ENCODE measurements around the gene CASK. TPM values are rescaled to one million over a fixed set of nuclear protein-coding genes. Genes with fewer than 3 reads are reported as not detected.

CASK gene
- total RNA-seq, 2 donors from 2014 or later = 19.7 to 20.4 TPM

DNA sequence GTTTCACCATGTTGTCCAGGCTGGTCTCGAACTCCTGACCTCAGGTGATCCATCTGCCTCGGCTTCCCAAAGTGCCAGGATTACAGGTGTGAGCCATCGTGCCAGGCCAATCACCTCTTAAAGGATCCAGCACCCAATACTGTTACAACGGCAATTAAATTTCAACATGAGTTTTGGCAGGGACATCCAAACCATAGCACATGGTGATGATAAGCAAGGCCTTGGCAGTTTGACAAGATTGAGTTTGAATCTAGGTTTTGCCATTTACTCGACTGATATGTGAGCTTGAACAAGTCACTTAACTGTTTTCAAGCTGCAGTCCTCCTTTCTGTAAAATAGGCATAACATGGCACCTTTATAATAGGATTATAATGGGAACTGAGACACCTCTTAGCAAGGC, 115.3 kb downstream of the CASK start:
- no peak for DNase-seq (ENCODE audit: low spot score)
- TF ChIP-seq POLR2AphosphoS5 (IDR thresholded peaks at IDR 0.05) (no peak), POLR2A (IDR thresholded peaks at IDR 0.05) (no peak)
- TF ChIP-seq, protein P1, sequence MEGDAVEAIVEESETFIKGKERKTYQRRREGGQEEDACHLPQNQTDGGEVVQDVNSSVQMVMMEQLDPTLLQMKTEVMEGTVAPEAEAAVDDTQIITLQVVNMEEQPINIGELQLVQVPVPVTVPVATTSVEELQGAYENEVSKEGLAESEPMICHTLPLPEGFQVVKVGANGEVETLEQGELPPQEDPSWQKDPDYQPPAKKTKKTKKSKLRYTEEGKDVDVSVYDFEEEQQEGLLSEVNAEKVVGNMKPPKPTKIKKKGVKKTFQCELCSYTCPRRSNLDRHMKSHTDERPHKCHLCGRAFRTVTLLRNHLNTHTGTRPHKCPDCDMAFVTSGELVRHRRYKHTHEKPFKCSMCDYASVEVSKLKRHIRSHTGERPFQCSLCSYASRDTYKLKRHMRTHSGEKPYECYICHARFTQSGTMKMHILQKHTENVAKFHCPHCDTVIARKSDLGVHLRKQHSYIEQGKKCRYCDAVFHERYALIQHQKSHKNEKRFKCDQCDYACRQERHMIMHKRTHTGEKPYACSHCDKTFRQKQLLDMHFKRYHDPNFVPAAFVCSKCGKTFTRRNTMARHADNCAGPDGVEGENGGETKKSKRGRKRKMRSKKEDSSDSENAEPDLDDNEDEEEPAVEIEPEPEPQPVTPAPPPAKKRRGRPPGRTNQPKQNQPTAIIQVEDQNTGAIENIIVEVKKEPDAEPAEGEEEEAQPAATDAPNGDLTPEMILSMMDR (IDR thresholded peaks at IDR 0.05) = no peak
- Histone ChIP-seq H3K27me3 (replicated peaks; ENCODE audit: insufficient read depth) (no peaks in the 10 kb centered on the region), H3K4me1 (replicated peaks) (no peaks in the 10 kb centered on the region), H3K4me3 (no peak overlapping the region), H3K36me3 (no peaks in the 10 kb centered on the region), H3K9me3 (no peaks in the 10 kb centered on the region), H3K27ac (no peak overlapping the region)
- 67% methylated on average over 1 of the region's 5 CpGs for WGBS
- intact Hi-C loops (cut with DNase I) = no loop called here

DNA sequence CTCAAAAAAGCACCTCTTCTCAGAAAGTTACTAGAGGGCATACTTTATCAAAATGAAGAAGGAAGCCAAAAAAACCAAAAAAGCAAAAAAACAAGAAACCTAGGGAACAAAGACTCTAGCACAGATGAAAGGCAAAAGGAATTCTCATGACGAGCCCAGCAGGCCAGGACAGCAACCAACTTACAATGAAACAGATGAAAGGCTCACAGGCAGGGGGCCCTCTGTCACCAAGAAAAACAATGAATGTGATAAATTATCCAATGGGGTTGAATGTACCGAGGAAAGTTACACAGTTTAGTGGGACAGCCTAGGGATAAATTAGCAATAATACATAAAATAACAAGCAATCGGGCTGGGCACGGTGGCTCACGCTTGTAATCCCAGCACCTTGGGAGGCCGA, 120.4 kb downstream of the CASK start:
- Histone ChIP-seq H3K4me1 (replicated peaks) (no peaks in the 10 kb centered on the region), H3K27me3 (replicated peaks; ENCODE audit: insufficient read depth) (no peaks in the 10 kb centered on the region), H3K36me3 (no peaks in the 10 kb centered on the region), H3K27ac (no peak overlapping the region), H3K9me3 (no peaks in the 10 kb centered on the region), H3K4me3 (no peak overlapping the region)
- WGBS = 80% methylated on average over 6 of the region's 6 CpGs
- intact Hi-C loops (cut with DNase I) = no loop called here
- DNase-seq (ENCODE audit: low spot score) = no peak
- TF ChIP-seq POLR2AphosphoS5 (IDR thresholded peaks at IDR 0.05) = no peak
- no peak for TF ChIP-seq POLR2A (IDR thresholded peaks at IDR 0.05)
- TF ChIP-seq, protein P1 (IDR thresholded peaks at IDR 0.05) = no peak

DNA sequence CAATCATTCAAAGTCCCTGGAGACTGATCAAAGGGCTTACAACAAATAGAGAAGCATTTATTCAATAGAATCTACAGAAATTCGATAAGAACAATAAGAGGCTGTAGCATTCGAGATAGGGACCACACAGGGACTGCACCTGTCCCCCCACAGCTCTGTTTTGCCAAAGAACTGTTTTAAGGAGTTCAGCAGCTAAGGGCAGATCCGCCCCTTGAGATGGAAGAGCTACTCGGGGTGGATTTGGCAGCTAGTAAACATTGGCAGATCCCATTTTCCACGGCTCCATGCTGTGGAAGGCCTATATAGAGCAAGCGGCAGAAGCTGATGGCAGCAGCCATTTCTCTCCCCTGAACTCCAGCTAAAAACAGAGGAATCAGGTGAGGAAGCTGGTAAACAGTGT, 123.7 kb downstream of the CASK start:
- intact Hi-C loops (cut with DNase I) = no loop called here
- WGBS = 86% methylated on average over 5 of the region's 6 CpGs

DNA sequence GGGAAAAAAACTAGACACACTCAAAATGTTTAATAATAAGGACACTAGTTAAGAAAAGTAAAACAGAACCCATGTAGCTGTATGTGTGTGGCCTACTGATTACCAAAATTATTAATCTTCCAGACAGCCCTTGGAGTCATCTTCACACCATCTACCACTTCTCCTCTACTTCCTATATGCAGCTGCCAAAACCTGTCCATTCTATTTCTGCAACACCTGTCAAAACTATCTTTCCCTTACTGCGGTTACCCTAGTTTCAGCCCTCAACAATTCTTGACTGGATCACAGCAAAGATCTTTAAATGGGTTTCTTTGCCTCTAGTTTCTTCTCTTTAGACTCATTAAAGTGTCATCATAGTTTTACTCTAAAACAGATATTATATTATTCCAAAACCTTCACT, 126.8 kb downstream of the CASK start:
- TF ChIP-seq, protein P1 (IDR thresholded peaks at IDR 0.05) = no peak
- TF ChIP-seq POLR2AphosphoS5 (IDR thresholded peaks at IDR 0.05) = no peak
- no peak overlapping the region for H3K4me3 ChIP-seq
- no peaks in the 10 kb centered on the region for H3K36me3 ChIP-seq
- DNase-seq (ENCODE audit: low spot score) = no peak
- no peak overlapping the region for H3K27ac ChIP-seq
- no peaks in the 10 kb centered on the region for H3K9me3 ChIP-seq
- intact Hi-C loops (cut with DNase I) = no loop called here
- WGBS = 50% methylated on average over 1 of the region's 1 CpG
- H3K27me3 ChIP-seq (replicated peaks; ENCODE audit: insufficient read depth) = no peaks in the 10 kb centered on the region
- no peaks in the 10 kb centered on the region for H3K4me1 ChIP-seq (replicated peaks)

More for the DNA sequence above, 123.7 kb downstream of the CASK start:
- H3K27me3 ChIP-seq (replicated peaks; ENCODE audit: insufficient read depth) = no peaks in the 10 kb centered on the region
- H3K27ac ChIP-seq = no peak overlapping the region
- TF ChIP-seq POLR2AphosphoS5 (IDR thresholded peaks at IDR 0.05) (no peak), POLR2A (IDR thresholded peaks at IDR 0.05) (no peak)
- TF ChIP-seq, protein P1 (IDR thresholded peaks at IDR 0.05) = no peak
- H3K4me3 ChIP-seq = no peak overlapping the region
- no peaks in the 10 kb centered on the region for H3K36me3 ChIP-seq
- DNase-seq (ENCODE audit: low spot score) = no peak
- no peaks in the 10 kb centered on the region for H3K9me3 ChIP-seq
- no peaks in the 10 kb centered on the region for H3K4me1 ChIP-seq (replicated peaks)

DNA sequence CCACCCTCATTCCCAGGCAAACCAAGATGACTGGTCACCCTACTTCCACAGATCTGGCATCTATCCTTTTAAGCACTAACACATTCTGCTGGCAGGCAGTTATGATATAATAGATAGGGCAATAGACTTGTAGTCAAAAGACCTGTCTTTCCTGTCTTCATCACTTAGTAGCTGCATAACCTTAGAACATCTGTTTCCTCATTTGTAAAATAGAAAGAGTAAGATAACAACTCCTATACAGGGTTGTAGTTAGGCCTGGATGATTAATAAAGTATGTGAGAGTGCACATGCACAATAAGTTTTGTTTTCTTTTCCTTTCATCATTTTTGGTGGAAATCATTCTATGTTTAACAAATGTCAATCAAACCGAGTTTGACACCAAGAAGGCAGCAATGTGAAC, 127.3 kb downstream of the CASK start:
- TF ChIP-seq, protein P1 (IDR thresholded peaks at IDR 0.05) = no peak
- TF ChIP-seq POLR2AphosphoS5 (IDR thresholded peaks at IDR 0.05) (no peak), POLR2A (IDR thresholded peaks at IDR 0.05) (no peak)
- Histone ChIP-seq H3K27me3 (replicated peaks; ENCODE audit: insufficient read depth) (no peaks in the 10 kb centered on the region), H3K36me3 (no peaks in the 10 kb centered on the region), H3K27ac (no peak overlapping the region), H3K9me3 (no peaks in the 10 kb centered on the region), H3K4me1 (replicated peaks) (no peaks in the 10 kb centered on the region), H3K4me3 (no peak overlapping the region)
- 85% methylated on average over 1 of the region's 1 CpG for WGBS
- DNase-seq (ENCODE audit: low spot score) = no peak
- intact Hi-C loops (cut with DNase I) = no loop called here

Data from prostate gland (tissue), 2 donors.